Fibroblast of lung (primary cell): ENCODE results near the gene FAM174B. TPM values are rescaled to one million over a fixed set of nuclear protein-coding genes. Genes with fewer than 3 reads are reported as not detected.

Experiments
- DNase-seq, 2 donors: peaks; one replicate each; pipeline versions ENCODE4 v3.0.0 to v3.0.0-alpha.2; 2010; ENCODE audit warnings: low read depth in 2 of 2
- H2AFZ ChIP-seq: 2 replicates; pipeline ENCODE4 v1.5.1; 2012; ENCODE audit warnings: low read length, control low read depth, inconsistent platforms
- H3K27ac ChIP-seq: 2 replicates; pipeline ENCODE4 v1.5.1; 2011; ENCODE audit warnings: low read length, control low read depth; ENCODE audit not compliant: insufficient read depth
- H3K27me3 ChIP-seq: 2 replicates; pipeline ENCODE4 v1.5.1; 2011; ENCODE audit warnings: mild to moderate bottlenecking, low read length; ENCODE audit not compliant: control insufficient read depth, insufficient read depth
- H3K36me3 ChIP-seq: 2 replicates; pipeline ENCODE4 v1.5.1; 2011; ENCODE audit warnings: low read length; ENCODE audit not compliant: control insufficient read depth, insufficient read depth
- H3K4me1 ChIP-seq: 2 replicates; pipeline ENCODE4 v1.5.1; 2011; ENCODE audit warnings: low read length; ENCODE audit not compliant: control insufficient read depth, insufficient read depth; ENCODE audit errors: extremely low read depth
- H3K4me2 ChIP-seq: 2 replicates; pipeline ENCODE4 v1.5.1; 2011; ENCODE audit warnings: low read length, control low read depth; ENCODE audit not compliant: insufficient read depth; ENCODE audit errors: extremely low read depth
- H3K4me3 ChIP-seq, 4 experiments: fragments of 200-600 bp in 1 of 4; sonication (generic) in 1 of 4; replicated peaks in 1 of 4; 2 replicates each; pipeline ENCODE4 v1.5.1; 2011 to 2016; ENCODE audit warnings: low read length in 4 of 4, low read depth in 3 of 4, mild to moderate bottlenecking in 3 of 4, control low read depth in 2 of 4, inconsistent platforms in 1 of 4, mixed read lengths in 1 of 4; ENCODE audit not compliant: insufficient read depth in 1 of 4; ENCODE audit errors: control extremely low read depth in 1 of 4
- H3K79me2 ChIP-seq: 2 replicates; pipeline ENCODE4 v1.5.1; 2012; ENCODE audit warnings: mild to moderate bottlenecking, low read length, inconsistent platforms; ENCODE audit not compliant: control insufficient read depth, insufficient read depth
- H3K9ac ChIP-seq: 2 replicates; pipeline ENCODE4 v1.5.1; 2011; ENCODE audit warnings: mild to moderate bottlenecking, low read length, control low read depth; ENCODE audit not compliant: insufficient read depth
- H3K9me3 ChIP-seq: 2 replicates; pipeline ENCODE4 v1.5.1; 2012; ENCODE audit warnings: low read depth, low read length; ENCODE audit not compliant: control insufficient read depth, insufficient read depth
- H4K20me1 ChIP-seq: 2 replicates; pipeline ENCODE4 v1.5.1; 2011; ENCODE audit warnings: low read length; ENCODE audit not compliant: control insufficient read depth, insufficient read depth; ENCODE audit errors: extremely low read depth
- CTCF ChIP-seq, 2 donors: IDR thresholded peaks in 1 of 2; conservative IDR thresholded peaks in 1 of 2; 1 replicate in 1 of 2; 2 replicates in 1 of 2; pipeline ENCODE4 v1.5.1; 2011 to 2012; ENCODE audit warnings: low read length in 2 of 2, control low read depth in 1 of 2, inconsistent platforms in 1 of 2, low read depth in 1 of 2, mild to moderate bottlenecking in 1 of 2
- EZH2 ChIP-seq: IDR thresholded peaks from 2 replicates; pipeline ENCODE4 v1.5.1; 2012; ENCODE audit warnings: low read length, control low read depth, mild to moderate bottlenecking; ENCODE audit errors: missing control alignments
- polyA plus RNA-seq, 2 donors: library from polyadenylated mRNA; depleted of rRNA in 1 of 2; stranded (reverse) in 1 of 2; unstranded in 1 of 2; fragments of >200 nt; gene quantifications; 2 replicates each; pipeline ENCODE4 v1.2.1, GENCODE V29; 2011 to 2012; ENCODE audit warnings: missing spikeins in 1 of 2
- total RNA-seq: library from RNA; depleted of rRNA; stranded (reverse); fragments of >200 nt; gene quantifications from 2 replicates; pipeline ENCODE4 v1.2.1, GENCODE V29; 2014

FAM174B gene
- total and polyA plus RNA-seq, 2 donors (not counting 1 experiment from before 2014, with no cell fraction given), result 0.87 to 2.8 TPM

GRCh38 chr15:92690395-92690794, 34.8 kb upstream of the FAM174B start:
- TF ChIP-seq EZH2 (no peak), CTCF (conservative IDR thresholded peaks at IDR 0.05 in 1 of 2, IDR thresholded peaks at IDR 0.05 in 1 of 2; ENCODE audit: low read depth in 1 of 2, low read length in 2 of 2) (no peak)
- H4K20me1 ChIP-seq, result no peaks in the 10 kb centered on the region
- H3K9ac ChIP-seq, result no peak overlapping the region
- no peaks in the 10 kb centered on the region for H3K4me1 ChIP-seq
- H2AFZ ChIP-seq, result no peak overlapping the region
- H3K4me2 ChIP-seq, result no peak overlapping the region
- H3K27me3 ChIP-seq, result no peaks in the 10 kb centered on the region
- H3K4me3 ChIP-seq, result no peak overlapping the region
- H3K9me3 ChIP-seq, result no peaks in the 10 kb centered on the region
- H3K36me3 ChIP-seq, result no peaks in the 10 kb centered on the region
- no peak overlapping the region for H3K27ac ChIP-seq
- no peak for DNase-seq
- no peaks in the 10 kb centered on the region for H3K79me2 ChIP-seq

GRCh38 chr15:92687746-92688145, 32.2 kb upstream of the FAM174B start:
- no peak overlapping the region for H3K4me3 ChIP-seq
- H3K36me3 ChIP-seq, result no peaks in the 10 kb centered on the region
- no peak overlapping the region for H3K27ac ChIP-seq
- no peaks in the 10 kb centered on the region for H4K20me1 ChIP-seq
- H3K27me3 ChIP-seq, result no peaks in the 10 kb centered on the region
- TF ChIP-seq CTCF (conservative IDR thresholded peaks at IDR 0.05 in 1 of 2, IDR thresholded peaks at IDR 0.05 in 1 of 2; ENCODE audit: low read depth in 1 of 2, low read length in 2 of 2) (no peak), EZH2 (no peak)
- H3K9me3 ChIP-seq, result no peaks in the 10 kb centered on the region
- no peak overlapping the region for H2AFZ ChIP-seq
- no peaks in the 10 kb centered on the region for H3K79me2 ChIP-seq
- DNase-seq, result no peak
- H3K9ac ChIP-seq, result no peak overlapping the region
- H3K4me1 ChIP-seq, result no peaks in the 10 kb centered on the region
- H3K4me2 ChIP-seq, result no peak overlapping the region

- H3K27me3 ChIP-seq, result no peaks in the 10 kb centered on the region
- peak; percentile 4 to 76 for DNase-seq
- no peaks in the 10 kb centered on the region for H3K9me3 ChIP-seq
- H3K79me2 ChIP-seq, result no peaks in the 10 kb centered on the region
- H4K20me1 ChIP-seq, result no peaks in the 10 kb centered on the region
- no peak overlapping the region for H3K4me2 ChIP-seq
- TF ChIP-seq EZH2 (no peak), CTCF (conservative IDR thresholded peaks at IDR 0.05 in 1 of 2, IDR thresholded peaks at IDR 0.05 in 1 of 2; ENCODE audit: low read depth in 1 of 2, low read length in 2 of 2) (no peak)
- no peak overlapping the region for H2AFZ ChIP-seq
- H3K4me3 ChIP-seq, result no peak overlapping the region
- no peak overlapping the region for H3K27ac ChIP-seq
- H3K4me1 ChIP-seq, result no peaks in the 10 kb centered on the region
- no peaks in the 10 kb centered on the region for H3K36me3 ChIP-seq
- no peak overlapping the region for H3K9ac ChIP-seq
Measured at GRCh38 chr15:92687195-92687602, 31.6 kb upstream of the FAM174B start.
